ENCODE measurements around the gene TMEM120B.
A peak's percentile ranks its signal among the peaks of the same experiment; 100 is the strongest.
"Not testable (repeated sequence)": the region's sequence is repeated elsewhere in the genome, so short reads cannot be mapped to it uniquely, and the experiment has no call there.

The TMEM120B gene

GRCh38 chr12:121678305-121678704 lies 34.2 kb upstream of the TMEM120B start:
- TF ChIP-seq, protein P1, sequence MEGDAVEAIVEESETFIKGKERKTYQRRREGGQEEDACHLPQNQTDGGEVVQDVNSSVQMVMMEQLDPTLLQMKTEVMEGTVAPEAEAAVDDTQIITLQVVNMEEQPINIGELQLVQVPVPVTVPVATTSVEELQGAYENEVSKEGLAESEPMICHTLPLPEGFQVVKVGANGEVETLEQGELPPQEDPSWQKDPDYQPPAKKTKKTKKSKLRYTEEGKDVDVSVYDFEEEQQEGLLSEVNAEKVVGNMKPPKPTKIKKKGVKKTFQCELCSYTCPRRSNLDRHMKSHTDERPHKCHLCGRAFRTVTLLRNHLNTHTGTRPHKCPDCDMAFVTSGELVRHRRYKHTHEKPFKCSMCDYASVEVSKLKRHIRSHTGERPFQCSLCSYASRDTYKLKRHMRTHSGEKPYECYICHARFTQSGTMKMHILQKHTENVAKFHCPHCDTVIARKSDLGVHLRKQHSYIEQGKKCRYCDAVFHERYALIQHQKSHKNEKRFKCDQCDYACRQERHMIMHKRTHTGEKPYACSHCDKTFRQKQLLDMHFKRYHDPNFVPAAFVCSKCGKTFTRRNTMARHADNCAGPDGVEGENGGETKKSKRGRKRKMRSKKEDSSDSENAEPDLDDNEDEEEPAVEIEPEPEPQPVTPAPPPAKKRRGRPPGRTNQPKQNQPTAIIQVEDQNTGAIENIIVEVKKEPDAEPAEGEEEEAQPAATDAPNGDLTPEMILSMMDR (IDR thresholded peaks at IDR 0.05; ENCODE audit: insufficient read depth, missing control alignments), result no peak
- DNase-seq (ENCODE audit: insufficient read length, low spot score) (no peak), FAIRE-seq (no peak)

DNA sequence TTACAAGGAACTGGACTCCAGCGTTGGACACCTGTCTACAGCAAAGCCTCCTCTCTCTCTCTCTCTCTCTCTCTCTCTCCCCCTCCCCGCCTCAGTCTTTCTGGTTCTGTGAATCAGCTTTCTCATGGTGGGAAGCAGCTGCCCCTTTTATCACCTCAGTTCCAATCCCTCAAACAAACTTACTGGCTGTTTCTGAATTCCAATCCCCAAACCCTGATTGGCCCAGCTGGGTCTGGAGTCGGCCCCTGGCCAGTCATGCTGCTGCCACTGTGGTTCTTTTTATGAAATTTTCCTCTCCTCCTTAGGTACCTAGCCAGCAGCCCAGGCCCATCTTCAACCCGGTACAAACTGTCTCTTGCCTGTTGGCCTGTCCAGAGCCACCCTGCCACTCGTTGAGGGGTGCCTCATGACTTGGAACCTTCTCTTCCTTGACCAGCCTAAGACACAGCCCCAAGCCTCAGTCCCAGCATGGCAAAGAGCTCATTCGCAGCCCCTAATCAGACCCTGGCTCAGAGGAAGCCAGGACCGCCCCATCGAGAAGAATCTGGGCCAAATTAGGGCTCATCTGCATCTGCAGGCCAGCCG lies 33.7 kb upstream of the TMEM120B start:
- no peak for FAIRE-seq
- DNase-seq (ENCODE audit: insufficient read length, low spot score), result no peak
- TF ChIP-seq, protein P1 (IDR thresholded peaks at IDR 0.05; ENCODE audit: insufficient read depth, missing control alignments), result no peak

- not testable (repeated sequence) for FAIRE-seq; DNase-seq (ENCODE audit: insufficient read length, low spot score)
Observed at GRCh38 chr12:121679661-121680197, 32.8 kb upstream of the TMEM120B start.

- DNase-seq (ENCODE audit: insufficient read length, low spot score) (no peak), FAIRE-seq (no peak)
- TF ChIP-seq, protein P1 (IDR thresholded peaks at IDR 0.05; ENCODE audit: insufficient read depth, missing control alignments), result no peak
Observed at GRCh38 chr12:121688966-121689365, 23.6 kb upstream of the TMEM120B start.

- FAIRE-seq (no peak), DNase-seq (ENCODE audit: insufficient read length, low spot score) (no peak)
Observed at GRCh38 chr12:121689430-121689829, 23.1 kb upstream of the TMEM120B start.

GRCh38 chr12:121692744-121693143 lies 19.8 kb upstream of the TMEM120B start:
- not testable (repeated sequence) for DNase-seq (ENCODE audit: insufficient read length, low spot score); FAIRE-seq

More at GRCh38 chr12:121689430-121689829, 23.1 kb upstream of the TMEM120B start:
- TF ChIP-seq, protein P1 (IDR thresholded peaks at IDR 0.05; ENCODE audit: insufficient read depth, missing control alignments), result no peak

- no peak for FAIRE-seq
- no peak for DNase-seq (ENCODE audit: insufficient read length, low spot score)
- TF ChIP-seq, protein P1 (IDR thresholded peaks at IDR 0.05; ENCODE audit: insufficient read depth, missing control alignments), result no peak
Observed at GRCh38 chr12:121693155-121693687, 19.3 kb upstream of the TMEM120B start.

GRCh38 chr12:121697093-121697698 lies 15.4 kb upstream of the TMEM120B start:
- FAIRE-seq (no peak), DNase-seq (ENCODE audit: insufficient read length, low spot score) (no peak)
- TF ChIP-seq, protein P1 (IDR thresholded peaks at IDR 0.05; ENCODE audit: insufficient read depth, missing control alignments), result peak; percentile 58

- DNase-seq (ENCODE audit: insufficient read length, low spot score); FAIRE-seq: not testable (repeated sequence)
Observed at GRCh38 chr12:121697861-121698260, 14.7 kb upstream of the TMEM120B start.
